Activated B cell treated with CpG ODN at 0.5 μM for 24 hours (primary cell): ENCODE data around the gene HAUS8. TPM values are rescaled to one million over a fixed set of nuclear protein-coding genes. Genes with fewer than 3 reads are reported as not detected.

Experiments used
- ATAC-seq: fragments of 200-7000 bp; cut with Tn5 transposase; one replicate; pipeline ENCODE4 v1.10.0; 2021; ENCODE audit warnings: low read depth, mild to moderate bottlenecking, moderate library complexity
- CTCF ChIA-PET: fragments of 350-600 bp; sonication (Branson Sonifier 250); formaldehyde crosslinking; loops from one replicate; lab custom pipeline; 2021; ENCODE audit warnings: antibody characterized with exemption; lab: Charles Lee
- POLR2A ChIA-PET: fragments of 350-600 bp; sonication (Branson Sonifier 250); formaldehyde crosslinking; loops from one replicate; lab custom pipeline; 2021; ENCODE audit warnings: antibody characterized with exemption; lab: Charles Lee
- DNase-seq: peaks from one replicate; pipeline ENCODE4 v3.0.0; 2022
- H3K27ac Mint-ChIP-seq: one replicate; pipeline ENCODE4 v1.8.0; 2020; ENCODE audit warnings: mixed read lengths
- H3K27me3 Mint-ChIP-seq: one replicate; pipeline ENCODE4 v1.8.0; 2021; ENCODE audit warnings: mixed read lengths
- H3K36me3 Mint-ChIP-seq: one replicate; pipeline ENCODE4 v1.8.0; 2021; ENCODE audit warnings: low read depth, mixed read lengths
- H3K4me1 Mint-ChIP-seq: one replicate; pipeline ENCODE4 v1.8.0; 2021; ENCODE audit warnings: mixed read lengths
- H3K4me3 Mint-ChIP-seq: one replicate; pipeline ENCODE4 v1.8.0; 2020; ENCODE audit warnings: mild to moderate bottlenecking, mixed read lengths
- H3K9me3 Mint-ChIP-seq: one replicate; pipeline ENCODE4 v1.8.0; 2020; ENCODE audit warnings: mixed read lengths
- intact Hi-C: fragments of 100-400 bp; cut with micrococcal nuclease; formaldehyde crosslinking; loops from one replicate; pipeline ENCODE4 v1.15.1; 2024
- total RNA-seq: library from RNA; stranded (reverse); gene quantifications from 2 replicates; pipeline ENCODE4 v1.2.3, GENCODE V29; 2022
- TF ChIP-seq, protein P1 (sequence below): fragments of 200-600 bp; IDR thresholded peaks from one replicate; pipeline ENCODE4 v1.8.0; 2022; ENCODE audit warnings: antibody characterized with exemption, mild to moderate bottlenecking

HAUS8 gene
- total RNA-seq, 1 donor from 2014 or later, result 15.8 TPM

GRCh38 chr19:17073869-17074633 is 1.2 kb downstream of the HAUS8 start:
- intact Hi-C loops, result loop anchor here (2.0 kb wide), 4 partner anchors 37 to 209 kb away; no protein-coding TSS in a partner anchor
- Mint-ChIP-seq H3K36me3 (peaks cover 39% of the 10 kb centered on the region), H3K9me3 (no peaks in the 10 kb centered on the region), H3K4me1 (peaks cover 67% of the 10 kb centered on the region), H3K27ac (peak overlapping the region; percentile 97), H3K27me3 (no peaks in the 10 kb centered on the region), H3K4me3 (peak overlapping the region; percentile 99)
- ChIA-PET POLR2A (interaction anchor here (0.9 to 2.2 kb wide), 9 partner anchors 36 to 231 kb away, joined by 3 to 15 read pairs (median 5); partner anchors contain the start of genes BABAM1, OCEL1 and USE1), CTCF (interaction anchor here (0.6 to 2.3 kb wide), 4 partner anchors 53 to 302 kb away, joined by 3 to 9 read pairs (median 3); no protein-coding TSS in a partner anchor)
- TF ChIP-seq, protein P1, sequence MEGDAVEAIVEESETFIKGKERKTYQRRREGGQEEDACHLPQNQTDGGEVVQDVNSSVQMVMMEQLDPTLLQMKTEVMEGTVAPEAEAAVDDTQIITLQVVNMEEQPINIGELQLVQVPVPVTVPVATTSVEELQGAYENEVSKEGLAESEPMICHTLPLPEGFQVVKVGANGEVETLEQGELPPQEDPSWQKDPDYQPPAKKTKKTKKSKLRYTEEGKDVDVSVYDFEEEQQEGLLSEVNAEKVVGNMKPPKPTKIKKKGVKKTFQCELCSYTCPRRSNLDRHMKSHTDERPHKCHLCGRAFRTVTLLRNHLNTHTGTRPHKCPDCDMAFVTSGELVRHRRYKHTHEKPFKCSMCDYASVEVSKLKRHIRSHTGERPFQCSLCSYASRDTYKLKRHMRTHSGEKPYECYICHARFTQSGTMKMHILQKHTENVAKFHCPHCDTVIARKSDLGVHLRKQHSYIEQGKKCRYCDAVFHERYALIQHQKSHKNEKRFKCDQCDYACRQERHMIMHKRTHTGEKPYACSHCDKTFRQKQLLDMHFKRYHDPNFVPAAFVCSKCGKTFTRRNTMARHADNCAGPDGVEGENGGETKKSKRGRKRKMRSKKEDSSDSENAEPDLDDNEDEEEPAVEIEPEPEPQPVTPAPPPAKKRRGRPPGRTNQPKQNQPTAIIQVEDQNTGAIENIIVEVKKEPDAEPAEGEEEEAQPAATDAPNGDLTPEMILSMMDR, result no peak
- peak; percentile 28 for DNase-seq
- no peak for ATAC-seq

GRCh38 chr19:17070912-17071311 is 4.3 kb downstream of the HAUS8 start:
- H3K9me3 Mint-ChIP-seq, result no peaks in the 10 kb centered on the region
- peaks cover 56% of the 10 kb centered on the region for H3K4me1 Mint-ChIP-seq
- ATAC-seq, result no peak
- H3K27ac Mint-ChIP-seq, result no peak overlapping the region
- no peak overlapping the region for H3K4me3 Mint-ChIP-seq
- ChIA-PET CTCF (interaction anchor here (0.6 kb wide), 1 partner anchor 29 kb away, joined by 3 read pairs; no protein-coding TSS in a partner anchor), POLR2A (no interaction called here)
- no peak for DNase-seq
- peaks cover 41% of the 10 kb centered on the region for H3K36me3 Mint-ChIP-seq
- TF ChIP-seq, protein P1, result no peak
- intact Hi-C loops, result no loop called here
- no peaks in the 10 kb centered on the region for H3K27me3 Mint-ChIP-seq

DNA sequence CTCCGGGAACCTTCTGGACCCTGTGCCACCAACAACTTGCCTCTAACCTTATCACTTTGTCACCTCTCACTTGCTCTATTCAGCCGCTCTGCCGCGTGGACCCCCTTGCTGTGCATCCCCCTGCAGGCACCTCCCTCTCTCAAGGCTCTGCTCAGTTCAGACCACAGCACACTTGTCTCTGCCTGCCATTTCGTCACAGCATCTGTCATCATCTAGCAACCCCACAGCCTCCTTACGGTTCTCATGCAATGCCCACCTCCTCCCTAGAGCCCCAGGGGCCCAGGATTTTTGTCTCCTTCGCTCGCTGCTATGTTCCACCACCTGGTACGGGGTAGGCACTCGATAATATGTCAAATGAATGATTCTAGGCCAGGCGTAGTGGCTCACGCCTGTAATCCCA is 4.8 kb downstream of the HAUS8 start:
- DNase-seq, result no peak
- Mint-ChIP-seq H3K27ac (no peak overlapping the region), H3K36me3 (peaks cover 40% of the 10 kb centered on the region), H3K4me3 (no peak overlapping the region), H3K27me3 (no peaks in the 10 kb centered on the region), H3K9me3 (no peaks in the 10 kb centered on the region), H3K4me1 (peaks cover 55% of the 10 kb centered on the region)
- POLR2A ChIA-PET, result interaction anchor here (0.6 kb wide), 1 partner anchor 56 kb away, joined by 3 read pairs; no protein-coding TSS in a partner anchor
- intact Hi-C loops, result no loop called here
- TF ChIP-seq, protein P1, result no peak
- CTCF ChIA-PET, result interaction anchor here (3.3 kb wide), 1 partner anchor 211 kb away, joined by 10 read pairs; the partner anchor contains the start of gene ANKLE1
- ATAC-seq, result no peak

GRCh38 chr19:17069193-17069592 is 6.1 kb downstream of the HAUS8 start:
- Mint-ChIP-seq H3K4me1 (peaks cover 57% of the 10 kb centered on the region), H3K4me3 (no peak overlapping the region), H3K9me3 (no peaks in the 10 kb centered on the region), H3K36me3 (peaks cover 33% of the 10 kb centered on the region), H3K27me3 (no peaks in the 10 kb centered on the region), H3K27ac (no peak overlapping the region)
- ATAC-seq, result no peak
- intact Hi-C loops, result loop anchor here (5.0 kb wide), 1 partner anchor 232 kb away; no protein-coding TSS in a partner anchor
- CTCF ChIA-PET, result interaction anchor here (1.4 to 3.3 kb wide), 3 partner anchors 166 to 214 kb away, joined by 5 to 10 read pairs (median 8); partner anchors contain the start of gene ANKLE1
- POLR2A ChIA-PET, result interaction anchor here (0.9 kb wide), 1 partner anchor 115 kb away, joined by 3 read pairs; no protein-coding TSS in a partner anchor
- DNase-seq, result no peak
- TF ChIP-seq, protein P1, result no peak

- intact Hi-C loops, result no loop called here
- TF ChIP-seq, protein P1, result no peak
- Mint-ChIP-seq H3K9me3 (no peaks in the 10 kb centered on the region), H3K36me3 (peaks cover 54% of the 10 kb centered on the region), H3K4me3 (no peak overlapping the region), H3K4me1 (peaks cover 28% of the 10 kb centered on the region), H3K27ac (no peak overlapping the region), H3K27me3 (no peaks in the 10 kb centered on the region)
- no peak for DNase-seq
- ATAC-seq, result no peak
- CTCF ChIA-PET, result no interaction called here
- POLR2A ChIA-PET, result no interaction called here
Observed at GRCh38 chr19:17063428-17063827, 11.8 kb downstream of the HAUS8 start.
